ENCODE measurements around the gene TAS1R3. TPM values are rescaled to one million over a fixed set of nuclear protein-coding genes. Genes with fewer than 3 reads are reported as not detected.

The TAS1R3 gene
- total RNA-seq, 4 donors from 2014 or later = 0.38 to 1.4 (median 0.79) TPM

GRCh38 chr1:1319646-1319941 lies 11.5 kb upstream of the TAS1R3 start:
- TF ChIP-seq POLR2A (IDR thresholded peaks at IDR 0.05) = no peak
- TF ChIP-seq, protein P1, sequence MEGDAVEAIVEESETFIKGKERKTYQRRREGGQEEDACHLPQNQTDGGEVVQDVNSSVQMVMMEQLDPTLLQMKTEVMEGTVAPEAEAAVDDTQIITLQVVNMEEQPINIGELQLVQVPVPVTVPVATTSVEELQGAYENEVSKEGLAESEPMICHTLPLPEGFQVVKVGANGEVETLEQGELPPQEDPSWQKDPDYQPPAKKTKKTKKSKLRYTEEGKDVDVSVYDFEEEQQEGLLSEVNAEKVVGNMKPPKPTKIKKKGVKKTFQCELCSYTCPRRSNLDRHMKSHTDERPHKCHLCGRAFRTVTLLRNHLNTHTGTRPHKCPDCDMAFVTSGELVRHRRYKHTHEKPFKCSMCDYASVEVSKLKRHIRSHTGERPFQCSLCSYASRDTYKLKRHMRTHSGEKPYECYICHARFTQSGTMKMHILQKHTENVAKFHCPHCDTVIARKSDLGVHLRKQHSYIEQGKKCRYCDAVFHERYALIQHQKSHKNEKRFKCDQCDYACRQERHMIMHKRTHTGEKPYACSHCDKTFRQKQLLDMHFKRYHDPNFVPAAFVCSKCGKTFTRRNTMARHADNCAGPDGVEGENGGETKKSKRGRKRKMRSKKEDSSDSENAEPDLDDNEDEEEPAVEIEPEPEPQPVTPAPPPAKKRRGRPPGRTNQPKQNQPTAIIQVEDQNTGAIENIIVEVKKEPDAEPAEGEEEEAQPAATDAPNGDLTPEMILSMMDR (IDR thresholded peaks at IDR 0.05) = no peak
- no peak for DNase-seq (ENCODE audit: low spot score in 2 of 2)
- WGBS, 2 donors = 90 to 91% methylated on average over 13 of the region's 13 CpGs
- H3K4me3 ChIP-seq (ENCODE audit: low read depth, poor library complexity, severe bottlenecking) = no peak overlapping the region
- intact Hi-C loops (cut with DNase I; ENCODE audit: low total_unique reads) = no loop called here

DNA sequence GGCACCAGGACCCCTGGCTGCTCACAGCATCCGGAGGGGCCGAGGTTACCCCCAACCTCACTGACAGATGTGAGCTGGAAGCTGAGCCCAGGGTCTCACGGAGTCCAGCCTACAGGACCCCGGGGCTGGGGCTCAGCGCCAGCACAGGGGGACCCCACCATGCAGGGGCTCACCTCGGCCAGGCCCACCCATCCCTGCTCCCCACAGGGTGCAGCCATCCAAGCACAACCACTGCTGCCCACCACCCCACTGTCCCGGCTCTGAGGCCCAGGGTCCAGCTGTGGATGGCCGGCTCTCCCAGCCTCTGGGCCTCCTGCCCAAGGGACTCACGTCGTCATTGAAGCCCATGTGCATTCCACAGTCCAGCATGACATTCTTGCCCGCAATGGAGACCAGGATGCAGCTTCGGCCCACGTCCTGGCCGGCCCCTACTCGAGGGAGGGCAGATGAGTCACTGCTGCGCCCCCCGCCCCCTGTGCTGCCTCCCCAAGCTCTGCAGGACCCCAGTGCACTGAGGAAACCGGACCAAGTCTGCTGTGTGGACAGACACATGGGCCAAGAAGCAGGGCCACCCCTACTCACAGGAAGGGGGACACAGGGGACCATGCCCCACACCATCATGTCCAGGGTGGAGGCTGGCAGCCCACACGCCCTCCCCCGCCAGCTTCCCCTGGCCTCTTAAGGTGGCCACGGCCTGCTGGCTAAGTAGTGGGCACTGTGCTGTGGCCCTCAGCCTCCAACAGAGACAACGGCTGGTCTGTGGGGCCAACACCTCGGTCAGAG lies 10.2 kb upstream of the TAS1R3 start:
- WGBS, 2 donors = 74 to 82% methylated on average over 12 to 13 of the region's 23 CpGs
- intact Hi-C loops (cut with DNase I; ENCODE audit: low total_unique reads) = no loop called here
- no peak for DNase-seq (ENCODE audit: low spot score in 2 of 2)
- TF ChIP-seq POLR2A (IDR thresholded peaks at IDR 0.05) = no peak
- TF ChIP-seq, protein P1 (IDR thresholded peaks at IDR 0.05) = no peak
- no peak overlapping the region for H3K4me3 ChIP-seq (ENCODE audit: low read depth, poor library complexity, severe bottlenecking)

DNA sequence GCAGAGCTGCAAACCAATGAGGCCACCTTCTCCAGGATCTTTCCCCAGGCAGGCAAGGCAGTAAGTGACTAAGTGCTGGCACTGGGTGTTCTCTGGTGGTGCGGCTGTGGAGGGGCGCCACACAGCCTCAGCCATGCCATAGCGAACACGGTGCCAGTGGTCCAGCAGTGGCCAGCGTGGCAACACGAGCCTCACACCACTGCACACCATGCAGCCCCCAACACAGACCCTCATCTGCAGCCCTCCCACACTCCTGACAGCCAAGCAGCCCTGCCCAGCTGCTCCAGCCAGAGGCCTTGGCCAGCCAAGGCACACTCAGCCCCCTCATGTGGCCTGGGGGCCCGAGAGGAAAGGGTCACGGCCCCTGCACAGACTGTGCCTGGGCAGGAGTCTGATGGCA lies 9.6 kb upstream of the TAS1R3 start:
- intact Hi-C loops (cut with DNase I; ENCODE audit: low total_unique reads) = no loop called here

GRCh38 chr1:1322418-1322817 lies 8.7 kb upstream of the TAS1R3 start:
- WGBS, 2 donors = 86 to 87% methylated on average over 8 to 9 of the region's 14 CpGs
- intact Hi-C loops (cut with DNase I; ENCODE audit: low total_unique reads) = no loop called here

More for the DNA sequence above, 9.6 kb upstream of the TAS1R3 start:
- DNase-seq (ENCODE audit: low spot score in 2 of 2) = no peak
- WGBS, 2 donors = 85 to 93% methylated on average over 3 to 8 of the region's 8 CpGs
- H3K4me3 ChIP-seq (ENCODE audit: low read depth, poor library complexity, severe bottlenecking) = no peak overlapping the region
- no peak for TF ChIP-seq POLR2A (IDR thresholded peaks at IDR 0.05)

DNA sequence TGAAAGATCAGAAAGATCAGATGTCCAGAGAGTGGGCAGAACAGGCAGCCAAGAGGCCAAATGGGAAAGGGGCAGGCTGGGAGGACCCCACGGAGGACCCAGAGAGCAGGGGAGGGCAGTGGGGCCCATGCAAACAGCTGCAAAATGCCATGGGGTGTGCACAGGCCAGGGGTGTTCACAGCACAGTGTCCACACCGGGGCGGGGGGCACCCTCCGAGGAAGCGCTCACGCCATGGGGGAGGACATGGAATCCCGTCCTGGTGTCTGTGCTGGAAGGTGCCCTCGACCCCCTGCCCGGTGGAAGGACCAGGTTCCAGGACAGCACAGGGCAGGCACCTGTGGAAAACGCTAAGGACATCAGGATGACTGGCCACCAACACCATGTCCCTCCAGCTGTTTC lies 8.1 kb upstream of the TAS1R3 start:
- intact Hi-C loops (cut with DNase I; ENCODE audit: low total_unique reads) = no loop called here
- H3K4me3 ChIP-seq (ENCODE audit: low read depth, poor library complexity, severe bottlenecking) = no peak overlapping the region
- DNase-seq (ENCODE audit: low spot score in 2 of 2) = no peak
- WGBS, 2 donors = 84 to 91% methylated on average over 10 of the region's 10 CpGs
- no peak for TF ChIP-seq POLR2A (IDR thresholded peaks at IDR 0.05)
- TF ChIP-seq, protein P1 (IDR thresholded peaks at IDR 0.05) = no peak

More at GRCh38 chr1:1322418-1322817, 8.7 kb upstream of the TAS1R3 start:
- H3K4me3 ChIP-seq (ENCODE audit: low read depth, poor library complexity, severe bottlenecking) = no peak overlapping the region
- TF ChIP-seq, protein P1 (IDR thresholded peaks at IDR 0.05) = no peak
- no peak for TF ChIP-seq POLR2A (IDR thresholded peaks at IDR 0.05)
- no peak for DNase-seq (ENCODE audit: low spot score in 2 of 2)

DNA sequence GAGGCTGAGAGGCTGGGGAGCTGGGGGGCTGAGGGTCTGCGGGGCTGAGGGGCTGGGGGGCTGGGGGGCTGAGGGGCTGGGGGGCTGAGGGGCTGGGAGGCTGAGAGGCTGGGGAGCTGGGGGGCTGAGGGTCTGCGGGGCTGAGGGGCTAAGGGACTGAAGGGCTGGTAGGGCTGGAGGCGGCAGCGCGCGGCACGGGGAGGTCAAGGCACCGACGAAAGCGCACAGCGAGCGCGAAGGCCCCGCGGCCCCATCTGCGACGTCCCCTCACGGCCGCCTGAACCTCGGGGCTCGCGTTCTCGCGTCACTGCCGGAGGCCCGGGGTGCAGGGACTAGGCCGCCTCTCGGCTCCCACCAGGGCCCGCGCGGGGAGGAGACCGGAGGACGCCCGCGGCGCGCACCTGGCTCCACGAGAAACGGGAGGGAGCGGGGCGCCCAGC lies 7.0 kb upstream of the TAS1R3 start:
- TF ChIP-seq POLR2A (IDR thresholded peaks at IDR 0.05) = no peak
- TF ChIP-seq, protein P1 (IDR thresholded peaks at IDR 0.05) = no peak
- H3K4me3 ChIP-seq (ENCODE audit: low read depth, poor library complexity, severe bottlenecking) = peak overlapping the region; percentile 70
- WGBS, 2 donors = 0 to 1% methylated on average over 25 to 27 of the region's 41 CpGs
- intact Hi-C loops (cut with DNase I; ENCODE audit: low total_unique reads) = no loop called here
- DNase-seq (ENCODE audit: low spot score in 2 of 2) = no peak

All from lower leg skin (tissue), 4 donors.